GM12801 (cell line): Measurements from ENCODE around the gene FUT8.

Experiments
- TF ChIP-seq, protein P1 (sequence below): IDR thresholded peaks from one replicate; pipeline ENCODE4 v1.5.1; 2011; ENCODE audit warnings: control low read depth; ENCODE audit not compliant: insufficient read length; ENCODE audit errors: extremely low read depth

FUT8 gene

DNA sequence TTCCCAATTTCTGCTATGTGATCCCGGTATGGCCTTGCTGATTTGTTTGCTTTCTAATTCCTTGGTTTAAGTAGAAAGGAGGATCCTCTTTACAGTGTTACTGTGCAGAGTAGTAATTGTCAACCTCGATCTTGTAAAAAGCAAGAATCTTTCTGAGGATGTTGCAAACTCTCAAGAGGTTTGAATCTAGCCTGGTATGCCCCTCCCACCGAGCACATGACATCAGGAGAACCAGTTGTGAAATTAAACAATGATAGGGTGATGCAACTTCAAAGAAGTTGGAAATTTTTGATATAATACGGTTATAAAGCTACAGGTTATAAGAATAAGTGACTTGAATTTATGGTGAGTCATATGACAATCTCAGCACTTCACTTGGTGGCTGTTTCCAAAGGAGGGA lies 35.0 kb upstream of the FUT8 start:
- TF ChIP-seq, protein P1, sequence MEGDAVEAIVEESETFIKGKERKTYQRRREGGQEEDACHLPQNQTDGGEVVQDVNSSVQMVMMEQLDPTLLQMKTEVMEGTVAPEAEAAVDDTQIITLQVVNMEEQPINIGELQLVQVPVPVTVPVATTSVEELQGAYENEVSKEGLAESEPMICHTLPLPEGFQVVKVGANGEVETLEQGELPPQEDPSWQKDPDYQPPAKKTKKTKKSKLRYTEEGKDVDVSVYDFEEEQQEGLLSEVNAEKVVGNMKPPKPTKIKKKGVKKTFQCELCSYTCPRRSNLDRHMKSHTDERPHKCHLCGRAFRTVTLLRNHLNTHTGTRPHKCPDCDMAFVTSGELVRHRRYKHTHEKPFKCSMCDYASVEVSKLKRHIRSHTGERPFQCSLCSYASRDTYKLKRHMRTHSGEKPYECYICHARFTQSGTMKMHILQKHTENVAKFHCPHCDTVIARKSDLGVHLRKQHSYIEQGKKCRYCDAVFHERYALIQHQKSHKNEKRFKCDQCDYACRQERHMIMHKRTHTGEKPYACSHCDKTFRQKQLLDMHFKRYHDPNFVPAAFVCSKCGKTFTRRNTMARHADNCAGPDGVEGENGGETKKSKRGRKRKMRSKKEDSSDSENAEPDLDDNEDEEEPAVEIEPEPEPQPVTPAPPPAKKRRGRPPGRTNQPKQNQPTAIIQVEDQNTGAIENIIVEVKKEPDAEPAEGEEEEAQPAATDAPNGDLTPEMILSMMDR = no peak

DNA sequence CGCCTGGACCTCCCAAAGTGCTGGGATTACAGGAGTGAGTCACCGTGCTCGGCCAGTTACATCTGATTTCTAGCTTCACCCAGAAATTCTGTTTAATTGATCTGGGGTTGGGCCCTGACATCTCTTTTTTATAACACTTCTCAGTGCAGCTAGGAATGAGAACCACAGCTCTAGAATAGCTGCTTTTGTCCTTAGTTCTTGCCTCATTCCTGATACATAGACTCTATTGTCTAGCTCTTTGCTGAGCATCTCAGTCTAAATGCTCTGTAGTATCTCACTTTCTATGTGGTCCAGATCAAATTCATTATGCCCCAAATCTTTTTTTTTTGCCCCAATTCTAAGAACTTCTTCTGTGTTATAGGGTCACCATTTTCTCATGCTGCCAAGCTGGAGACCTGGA lies 29.9 kb upstream of the FUT8 start:
- TF ChIP-seq, protein P1 = no peak

DNA sequence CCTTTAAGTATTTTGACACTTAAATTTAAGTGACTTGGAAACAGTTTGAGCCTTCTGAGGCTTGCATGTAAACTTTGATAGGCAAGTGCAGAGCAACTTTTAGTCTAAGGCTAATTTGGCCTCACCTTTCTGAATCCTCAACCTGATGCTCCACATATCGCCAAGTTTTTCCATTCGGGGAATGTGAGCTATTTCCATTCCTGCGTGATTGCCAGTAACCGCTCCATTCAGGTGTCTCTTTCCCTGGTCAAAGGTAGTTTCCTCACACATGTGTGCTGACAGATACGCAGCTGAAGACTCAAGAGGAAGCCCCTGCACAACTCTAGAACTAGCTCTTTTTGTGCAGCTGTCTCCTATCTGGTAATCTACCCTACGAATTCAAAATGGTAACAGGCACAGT lies 25.4 kb upstream of the FUT8 start:
- TF ChIP-seq, protein P1 = no peak

DNA sequence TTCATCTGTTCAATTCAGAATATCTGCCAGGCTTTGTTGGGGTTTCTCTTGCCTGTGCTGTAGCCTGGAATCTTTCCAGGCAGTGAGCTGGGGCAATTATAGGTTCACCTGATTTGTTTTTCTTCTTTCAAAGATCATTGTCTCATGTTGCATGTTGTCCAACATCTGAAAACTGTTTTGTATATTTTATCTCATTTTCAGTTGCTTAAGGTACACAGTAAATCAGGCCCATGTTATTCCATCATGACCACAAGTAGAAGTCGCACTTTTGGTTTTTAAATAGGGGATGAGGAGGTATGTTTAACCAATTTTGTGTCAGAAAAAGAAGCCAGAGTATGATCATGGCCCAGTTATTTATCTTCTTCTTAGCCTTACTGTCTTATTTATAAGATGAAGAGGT lies 24.9 kb upstream of the FUT8 start:
- TF ChIP-seq, protein P1 = no peak

DNA sequence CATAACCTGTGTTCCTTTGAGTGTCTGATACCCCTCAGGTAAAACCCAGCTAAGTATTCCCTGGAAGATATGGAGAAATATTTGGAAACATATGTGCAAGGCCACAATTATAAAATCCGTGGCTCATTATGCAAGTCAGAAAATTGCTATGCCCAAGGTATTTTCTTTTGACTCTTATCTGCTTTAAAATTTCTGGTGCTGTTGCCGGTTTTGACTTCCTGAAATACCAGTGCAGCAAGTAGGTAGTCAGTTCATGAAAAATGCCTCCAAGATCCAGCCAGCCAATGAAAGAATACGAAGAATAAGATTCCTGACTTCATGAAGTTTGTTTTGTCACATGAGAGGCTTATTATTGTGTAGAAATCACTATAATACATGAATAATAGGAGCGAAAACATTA lies 20.2 kb upstream of the FUT8 start:
- TF ChIP-seq, protein P1 = no peak

DNA sequence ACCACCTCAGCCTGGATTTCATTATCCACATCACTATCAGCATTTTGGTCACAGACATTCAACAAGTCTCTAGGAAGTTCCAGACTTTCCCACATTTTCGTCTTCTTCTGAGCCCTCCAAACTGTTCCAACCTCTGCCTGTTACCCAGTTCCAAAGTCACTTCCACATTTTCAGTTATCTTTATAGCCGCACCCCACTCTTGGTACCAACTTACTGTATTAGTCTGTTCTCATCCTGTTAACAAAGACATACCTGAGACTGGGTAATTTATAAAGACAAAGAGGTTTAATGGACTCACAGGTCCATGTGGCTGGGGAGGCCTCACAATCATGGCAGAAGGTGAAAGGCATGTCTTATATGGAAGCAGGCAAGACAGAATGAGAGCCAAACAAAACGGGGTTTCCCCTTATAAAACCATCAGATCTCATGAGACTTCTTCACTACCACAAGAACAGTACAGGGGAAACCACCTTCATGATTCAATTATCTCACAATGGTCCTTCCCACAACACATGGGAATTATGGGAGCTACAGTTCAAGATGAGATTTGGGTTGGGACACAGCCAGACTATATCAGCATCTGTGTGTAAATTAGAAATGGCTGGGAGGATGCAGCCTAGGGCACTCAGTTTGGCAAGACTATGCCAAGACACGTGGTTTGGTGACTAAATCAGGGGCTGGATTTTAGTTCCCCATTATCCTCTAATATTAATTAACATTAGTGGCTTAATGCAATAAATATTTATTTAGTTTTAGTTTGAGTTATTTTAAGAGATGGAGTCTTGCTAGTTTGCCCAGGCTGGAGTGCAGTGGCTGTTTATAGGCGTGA lies 16.2 kb upstream of the FUT8 start:
- TF ChIP-seq, protein P1 = no peak

DNA sequence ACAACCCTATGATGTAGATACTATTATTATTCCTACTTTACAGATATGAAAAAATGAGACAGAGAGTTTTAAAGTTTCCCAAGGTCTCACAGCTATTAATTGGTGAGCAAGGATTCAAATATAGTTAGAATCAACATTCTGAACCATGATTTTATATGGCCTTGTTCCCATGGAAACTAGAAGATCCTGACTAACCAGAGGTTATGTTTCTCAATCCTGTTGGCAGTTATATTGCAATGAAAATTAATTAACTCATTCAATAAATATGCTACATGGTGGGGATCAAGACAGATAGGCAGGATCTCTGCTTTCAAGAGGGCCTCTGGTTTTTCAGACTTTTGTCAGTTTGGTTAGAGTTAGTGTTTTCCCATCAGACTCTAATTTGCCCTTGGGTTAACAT lies 9.3 kb upstream of the FUT8 start:
- TF ChIP-seq, protein P1 = no peak
